Measurements from ENCODE around the gene BRD2.

BRD2 gene

GRCh38 chr6:32968093-32968866 is at the start of gene BRD2:
TSS of gene BRD2 (plus strand) at chr6:32968594. CDS start at chr6:32972899, 4,305 bp downstream.
- TF ChIP-seq CTCF (IDR thresholded peaks at IDR 0.05; ENCODE audit: borderline replicate concordance, insufficient read depth, low read depth, low read length), result no peak
- H3K4me3 ChIP-seq (ENCODE audit: low read depth, low read length), result peak within 1 kb of the TSS; percentile 70

- no peak for TF ChIP-seq CTCF (IDR thresholded peaks at IDR 0.05; ENCODE audit: borderline replicate concordance, insufficient read depth, low read depth, low read length)
Observed at GRCh38 chr6:32920715-32921114, 47.7 kb upstream of the BRD2 start.

GRCh38 chr6:32922083-32922482 is 46.3 kb upstream of the BRD2 start:
- no peak for TF ChIP-seq CTCF (IDR thresholded peaks at IDR 0.05; ENCODE audit: borderline replicate concordance, insufficient read depth, low read depth, low read length)

More at GRCh38 chr6:32920715-32921114, 47.7 kb upstream of the BRD2 start:
- H3K4me3 ChIP-seq (ENCODE audit: low read depth, low read length), result no peak overlapping the region

GRCh38 chr6:32931211-32931610 is 37.2 kb upstream of the BRD2 start:
- no peak for TF ChIP-seq CTCF (IDR thresholded peaks at IDR 0.05; ENCODE audit: borderline replicate concordance, insufficient read depth, low read depth, low read length)
- H3K4me3 ChIP-seq (ENCODE audit: low read depth, low read length), result no peak overlapping the region

More at GRCh38 chr6:32922083-32922482, 46.3 kb upstream of the BRD2 start:
- no peak overlapping the region for H3K4me3 ChIP-seq (ENCODE audit: low read depth, low read length)

- H3K4me3 ChIP-seq (ENCODE audit: low read depth, low read length), result no peak overlapping the region
- TF ChIP-seq CTCF (IDR thresholded peaks at IDR 0.05; ENCODE audit: borderline replicate concordance, insufficient read depth, low read depth, low read length), result no peak
Observed at GRCh38 chr6:32932132-32932868, 36.1 kb upstream of the BRD2 start.

GRCh38 chr6:32933661-32934085 is 34.7 kb upstream of the BRD2 start:
- TF ChIP-seq CTCF (IDR thresholded peaks at IDR 0.05; ENCODE audit: borderline replicate concordance, insufficient read depth, low read depth, low read length), result peak; percentile 64
- H3K4me3 ChIP-seq (ENCODE audit: low read depth, low read length), result no peak overlapping the region
